Measurements from ENCODE around the gene ERMARD.

Gene ERMARD

GRCh38 chr6:169738204-169738975 is 13.0 kb upstream of the ERMARD start:
- DNase-seq (ENCODE audit: low read depth), result no peak
- H3K4me3 ChIP-seq (replicated peaks; ENCODE audit: low read depth, low read length), result no peak overlapping the region
- no peak for TF ChIP-seq CTCF (IDR thresholded peaks at IDR 0.05; ENCODE audit: low read length, missing control alignments)

- no peak overlapping the region for H3K4me3 ChIP-seq (replicated peaks; ENCODE audit: low read depth, low read length)
- TF ChIP-seq CTCF (IDR thresholded peaks at IDR 0.05; ENCODE audit: low read length, missing control alignments), result no peak
- no peak for DNase-seq (ENCODE audit: low read depth)
Measured at GRCh38 chr6:169738976-169739529, 12.4 kb upstream of the ERMARD start.

- DNase-seq (ENCODE audit: low read depth), result no peak
- no peak overlapping the region for H3K4me3 ChIP-seq (replicated peaks; ENCODE audit: low read depth, low read length)
- no peak for TF ChIP-seq CTCF (IDR thresholded peaks at IDR 0.05; ENCODE audit: low read length, missing control alignments)
Measured at GRCh38 chr6:169741344-169741743, 10.1 kb upstream of the ERMARD start.

- TF ChIP-seq CTCF (IDR thresholded peaks at IDR 0.05; ENCODE audit: low read length, missing control alignments), result no peak
- no peak overlapping the region for H3K4me3 ChIP-seq (replicated peaks; ENCODE audit: low read depth, low read length)
- no peak for DNase-seq (ENCODE audit: low read depth)
Measured at GRCh38 chr6:169745405-169745804, 6.0 kb upstream of the ERMARD start.

GRCh38 chr6:169746556-169746955 is 4.9 kb upstream of the ERMARD start:
- H3K4me3 ChIP-seq (replicated peaks; ENCODE audit: low read depth, low read length), result no peak overlapping the region
- DNase-seq (ENCODE audit: low read depth), result no peak
- no peak for TF ChIP-seq CTCF (IDR thresholded peaks at IDR 0.05; ENCODE audit: low read length, missing control alignments)

- no peak for DNase-seq (ENCODE audit: low read depth)
- H3K4me3 ChIP-seq (replicated peaks; ENCODE audit: low read depth, low read length), result peak overlapping the region; percentile 92
- no peak for TF ChIP-seq CTCF (IDR thresholded peaks at IDR 0.05; ENCODE audit: low read length, missing control alignments)
Measured at GRCh38 chr6:169752074-169752623, 727 bp downstream of the ERMARD start.
